GM10266 (cell line): ENCODE measurements around the gene GUCY1B1.

Source experiments
- DNase-seq: peaks from one replicate; pipeline ENCODE4 v3.0.0; 2012; ENCODE audit errors: extremely low spot score
- TF ChIP-seq, protein P1 (sequence below): IDR thresholded peaks from 2 replicates; pipeline ENCODE4 v1.5.1; 2012; ENCODE audit warnings: mild to moderate bottlenecking, low read depth; ENCODE audit not compliant: control insufficient read depth, insufficient read depth; ENCODE audit errors: missing control alignments

Gene GUCY1B1

DNA sequence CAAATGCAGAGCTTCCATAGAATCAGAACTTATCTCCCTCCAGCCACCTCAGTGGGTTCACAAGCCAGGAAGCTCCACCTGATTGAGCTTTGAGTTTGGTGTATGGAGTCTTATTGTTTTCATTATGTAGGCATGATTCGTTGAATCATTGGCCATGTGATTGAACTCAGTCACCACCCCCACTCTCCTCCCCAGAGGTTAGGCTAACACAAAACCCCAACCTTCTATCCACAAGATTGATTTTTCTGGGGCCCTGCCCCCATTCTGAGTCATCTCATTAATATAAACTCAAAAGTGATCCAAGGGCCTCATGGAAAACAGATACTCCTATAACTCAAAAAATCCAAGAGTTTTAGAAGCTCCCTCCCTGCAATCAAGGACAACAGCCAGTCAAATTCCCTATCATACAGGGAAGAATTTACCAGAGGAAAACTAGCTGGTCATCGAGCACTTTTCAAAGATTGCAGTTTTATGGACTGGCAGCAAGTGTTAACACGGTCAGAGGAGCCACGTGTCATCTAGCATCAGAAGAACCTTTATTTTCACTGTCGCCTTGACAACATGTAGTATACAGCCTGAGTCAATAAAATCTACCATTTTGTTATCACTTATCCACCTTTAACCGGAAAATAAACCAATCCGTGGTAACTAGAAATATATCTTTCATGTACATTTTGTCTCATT lies 35.9 kb upstream of the GUCY1B1 start:
- no peak for DNase-seq
- TF ChIP-seq, protein P1, sequence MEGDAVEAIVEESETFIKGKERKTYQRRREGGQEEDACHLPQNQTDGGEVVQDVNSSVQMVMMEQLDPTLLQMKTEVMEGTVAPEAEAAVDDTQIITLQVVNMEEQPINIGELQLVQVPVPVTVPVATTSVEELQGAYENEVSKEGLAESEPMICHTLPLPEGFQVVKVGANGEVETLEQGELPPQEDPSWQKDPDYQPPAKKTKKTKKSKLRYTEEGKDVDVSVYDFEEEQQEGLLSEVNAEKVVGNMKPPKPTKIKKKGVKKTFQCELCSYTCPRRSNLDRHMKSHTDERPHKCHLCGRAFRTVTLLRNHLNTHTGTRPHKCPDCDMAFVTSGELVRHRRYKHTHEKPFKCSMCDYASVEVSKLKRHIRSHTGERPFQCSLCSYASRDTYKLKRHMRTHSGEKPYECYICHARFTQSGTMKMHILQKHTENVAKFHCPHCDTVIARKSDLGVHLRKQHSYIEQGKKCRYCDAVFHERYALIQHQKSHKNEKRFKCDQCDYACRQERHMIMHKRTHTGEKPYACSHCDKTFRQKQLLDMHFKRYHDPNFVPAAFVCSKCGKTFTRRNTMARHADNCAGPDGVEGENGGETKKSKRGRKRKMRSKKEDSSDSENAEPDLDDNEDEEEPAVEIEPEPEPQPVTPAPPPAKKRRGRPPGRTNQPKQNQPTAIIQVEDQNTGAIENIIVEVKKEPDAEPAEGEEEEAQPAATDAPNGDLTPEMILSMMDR = no peak

DNA sequence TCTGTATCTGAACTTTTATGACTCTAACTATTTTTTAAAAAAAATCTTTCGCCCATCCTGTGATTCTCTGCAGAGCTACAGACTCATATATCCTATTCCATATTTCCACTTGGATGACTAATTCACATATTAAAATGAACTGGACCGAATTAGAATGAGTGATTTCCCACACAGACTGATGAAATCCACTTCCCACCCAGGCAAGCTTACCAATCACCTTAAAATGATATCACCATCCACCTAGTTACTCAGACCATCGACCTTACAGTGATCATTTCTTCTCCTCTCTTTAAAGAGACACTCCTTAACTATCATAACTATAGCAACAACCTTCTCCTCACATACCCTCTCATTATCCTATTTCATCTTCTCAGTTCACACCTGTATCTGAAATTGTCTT lies 34.1 kb upstream of the GUCY1B1 start:
- no peak for DNase-seq
- TF ChIP-seq, protein P1 = no peak

DNA sequence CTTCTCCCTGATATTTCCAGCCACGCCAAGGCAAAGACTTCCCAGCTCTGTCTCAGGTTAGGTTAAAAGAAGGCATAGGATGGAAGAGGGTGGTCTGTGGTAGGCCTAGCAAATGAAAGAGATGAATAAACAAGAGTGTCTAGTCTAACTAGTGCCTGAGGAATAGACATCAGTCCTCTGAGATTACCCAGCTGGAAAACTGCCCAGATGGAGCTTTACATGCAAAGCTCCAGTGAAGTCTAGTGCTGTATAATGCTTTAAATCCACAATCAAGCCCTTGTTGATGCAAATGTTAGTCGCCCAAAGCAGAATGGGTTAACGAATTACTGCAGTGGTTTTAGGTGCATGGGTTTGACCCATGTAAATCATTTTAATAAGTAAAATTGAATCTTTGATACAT lies 24.8 kb upstream of the GUCY1B1 start:
- DNase-seq = no peak
- TF ChIP-seq, protein P1 = no peak

DNA sequence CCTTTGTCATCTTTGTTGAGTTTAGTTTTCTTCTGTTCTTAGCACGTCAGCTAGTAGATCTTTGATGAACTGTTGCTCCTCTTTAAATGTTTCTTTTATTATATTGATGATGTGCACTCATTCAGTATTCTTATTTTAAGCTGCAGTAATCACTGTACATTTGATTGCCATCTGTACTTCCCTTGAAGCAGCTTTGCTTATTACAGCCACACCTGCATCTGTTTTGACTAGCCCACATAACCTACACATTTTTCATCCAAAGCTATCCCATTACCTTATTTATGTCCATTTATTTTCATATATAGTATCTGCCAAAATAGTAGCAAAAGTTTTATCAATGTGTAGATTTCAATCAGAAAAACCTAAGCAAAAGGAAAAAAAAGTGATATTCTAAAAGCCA lies 23.9 kb upstream of the GUCY1B1 start:
- TF ChIP-seq, protein P1 = no peak
- no peak for DNase-seq

DNA sequence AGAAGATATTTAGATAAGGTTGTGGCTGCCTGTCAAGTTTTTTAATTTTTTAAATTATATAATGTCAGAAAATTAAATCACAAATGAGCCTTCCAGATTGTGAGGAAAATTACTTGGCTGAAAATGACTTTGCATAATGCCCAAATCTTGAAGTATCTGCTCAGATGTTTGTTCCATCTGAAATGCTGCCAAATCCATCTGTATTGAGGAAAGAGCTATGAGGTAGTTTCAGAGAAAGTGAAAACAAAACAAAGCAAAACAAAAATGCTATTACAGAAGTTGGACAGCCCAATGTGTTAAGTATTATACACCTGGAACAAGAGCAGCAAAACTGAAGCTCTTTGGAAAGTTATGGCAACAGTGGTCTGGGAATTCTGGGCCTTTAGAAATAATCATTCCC lies 23.3 kb upstream of the GUCY1B1 start:
- TF ChIP-seq, protein P1 = no peak
- no peak for DNase-seq

DNA sequence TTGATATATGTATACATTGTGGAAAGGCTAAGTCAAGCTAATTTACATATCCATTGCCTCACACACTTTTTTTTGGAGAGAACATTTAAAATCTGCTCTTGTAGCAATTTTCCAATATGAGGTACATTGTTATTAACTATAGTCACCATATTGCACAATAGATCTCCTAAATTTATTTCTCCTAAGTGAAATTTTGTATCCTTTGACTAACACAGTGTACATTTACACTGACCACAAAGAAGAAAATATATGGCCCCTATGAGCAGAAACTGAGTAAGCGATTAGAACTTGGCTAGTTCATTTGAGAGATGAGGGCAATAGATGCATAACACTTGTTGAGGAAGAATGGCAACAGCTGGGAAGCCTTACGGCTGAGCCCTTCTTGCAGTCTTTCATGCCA lies 20.3 kb upstream of the GUCY1B1 start:
- TF ChIP-seq, protein P1 = no peak
- DNase-seq = no peak

DNA sequence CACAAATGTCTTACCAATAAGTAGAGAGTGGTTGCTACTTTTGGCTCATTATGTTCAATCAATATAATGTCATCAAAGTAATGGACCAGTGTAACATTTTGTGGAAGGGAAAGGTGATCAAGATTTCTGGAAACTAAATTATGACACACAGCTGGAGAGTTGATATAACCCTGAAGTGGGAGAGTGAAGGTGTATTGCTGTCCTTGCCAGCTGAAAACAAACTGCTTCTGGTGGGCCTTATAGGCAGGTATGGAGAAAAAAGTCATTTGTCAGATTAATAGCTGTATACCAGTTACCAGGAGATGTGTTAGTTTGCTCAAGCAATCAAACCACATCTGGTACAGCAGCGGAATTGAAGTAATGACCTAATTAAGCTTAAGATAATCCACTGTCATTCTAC lies 17.3 kb upstream of the GUCY1B1 start:
- TF ChIP-seq, protein P1 = no peak
- DNase-seq = no peak
